Gastrocnemius medialis (tissue), 4 donors: ENCODE data around the gene TGM3.

Experiments
- CTCF ChIP-seq, 5 experiments: fragments of 450-650 bp in 3 of 5; fragments of 200-600 bp in 2 of 5; sonication (generic) in 2 of 5; IDR thresholded peaks in 4 of 5; conservative IDR thresholded peaks in 1 of 5; 1 replicate in 4 of 5; 2 replicates in 1 of 5; pipeline ENCODE4 v1.5.1; 2016 to 2019; ENCODE audit warnings: antibody characterized with exemption in 5 of 5, mild to moderate bottlenecking in 3 of 5, moderate library complexity in 3 of 5
- POLR2A ChIP-seq, 2 donors: fragments of 450-650 bp; IDR thresholded peaks; one replicate each; pipeline ENCODE4 v1.6.1; 2017; ENCODE audit warnings: antibody characterized with exemption in 2 of 2, mild to moderate bottlenecking in 2 of 2, moderate library complexity in 2 of 2

- TF ChIP-seq CTCF (IDR thresholded peaks at IDR 0.05 in 4 of 5, conservative IDR thresholded peaks at IDR 0.05 in 1 of 5) (no peak), POLR2A (IDR thresholded peaks at IDR 0.05) (no peak)
Measured at GRCh38 chr20:2316847-2317495, 21.2 kb downstream of the TGM3 start.
